HCT116 (cell line): Measurements from ENCODE around the gene UGT1A6. TPM values are rescaled to one million over a fixed set of nuclear protein-coding genes. Genes with fewer than 3 reads are reported as not detected.

Experiments
- ATAC-seq: fragments of 200-7000 bp; cut with Tn5 transposase; 2 replicates; pipeline ENCODE4 v1.9.1; 2020; ENCODE audit warnings: mild to moderate bottlenecking, moderate library complexity
- BruUV-seq: library from RNA; stranded (reverse); fragments of 400-500 nt; replicated peaks from 2 replicates; lab custom pipeline; 2021; lab: Mats Ljungman, UMichigan
- CTCF ChIA-PET: fragments of 300-600 bp; sonication (Branson Sonifier 250); formaldehyde crosslinking; loops from one replicate; lab custom pipeline; 2021; ENCODE audit warnings: antibody characterized with exemption; lab: Charles Lee
- POLR2A ChIA-PET: fragments of 300-600, 350-600 bp; sonication (Branson Sonifier 250); formaldehyde crosslinking; loops from one replicate; lab custom pipeline; 2021; ENCODE audit warnings: antibody characterized with exemption; lab: Charles Lee
- RAD21 ChIA-PET, 2 experiments: fragments of 300-600 bp; sonication (Branson Sonifier 250); formaldehyde crosslinking; loops; one replicate each; lab custom pipeline; 2023; ENCODE audit warnings: low total read pairs in 2 of 2; ENCODE audit not compliant: uncharacterized antibody in 2 of 2, unreplicated experiment in 2 of 2, low non-redundant PET in 1 of 2; lab: Charles Lee
- DNase-seq: peaks from one replicate; pipeline ENCODE4 v3.0.0-alpha.2; 2010; ENCODE audit warnings: low read depth, low spot score
- H2AFZ ChIP-seq: fragments of 200-600 bp; shearing (Covaris generic), sonication (generic); 2 replicates; pipeline ENCODE4 v1.6.1; 2017; ENCODE audit warnings: low read depth, mixed run types, mixed read lengths, antibody characterized with exemption, low read length; ENCODE audit not compliant: poor library complexity, severe bottlenecking
- H3K27ac ChIP-seq: 2 replicates; pipeline ENCODE4 v1.5.1; 2012; ENCODE audit warnings: low read depth, low read length
- H3K27me3 ChIP-seq: fragments of 200-600 bp; sonication (generic); 2 replicates; pipeline ENCODE4 v1.6.1; 2016; ENCODE audit warnings: mixed run types, low read length, mixed read lengths; ENCODE audit not compliant: insufficient read depth
- H3K36me3 ChIP-seq, 2 experiments: fragments of 200-500 bp in 1 of 2; fragments of 200-600 bp in 1 of 2; sonication (Bioruptor generic) in 1 of 2; sonication (generic) in 1 of 2; 2 replicates each; pipeline versions ENCODE4 v1.5.1 to v1.6.1; 2014 to 2016; ENCODE audit warnings: low read length in 2 of 2, inconsistent platforms in 1 of 2, mixed read lengths in 1 of 2, mixed run types in 1 of 2; ENCODE audit not compliant: insufficient read depth in 2 of 2, control insufficient read depth in 1 of 2
- H3K4me1 ChIP-seq, 2 experiments: fragments of 200-600 bp in 1 of 2; sonication (generic) in 1 of 2; 2 replicates each; pipeline versions ENCODE4 v1.5.1 to v1.6.1; 2012 to 2017; ENCODE audit warnings: low read length in 2 of 2, inconsistent platforms in 1 of 2, mild to moderate bottlenecking in 1 of 2, mixed read lengths in 1 of 2, mixed run types in 1 of 2, moderate library complexity in 1 of 2; ENCODE audit not compliant: insufficient read depth in 2 of 2, control insufficient read depth in 1 of 2
- H3K4me2 ChIP-seq: fragments of 200-600 bp; sonication (generic); 2 replicates; pipeline ENCODE4 v1.6.1; 2017; ENCODE audit warnings: mixed run types, low read length, mixed read lengths
- H3K4me3 ChIP-seq, 2 experiments: fragments of 200-600 bp in 1 of 2; sonication (generic) in 1 of 2; replicated peaks in 1 of 2; 2 replicates each; pipeline ENCODE4 v1.5.1; 2011 to 2016; ENCODE audit warnings: low read length in 2 of 2, control low read depth in 1 of 2, low read depth in 1 of 2, mild to moderate bottlenecking in 1 of 2, mixed read lengths in 1 of 2, mixed run types in 1 of 2
- H3K79me2 ChIP-seq: fragments of 200-600 bp; sonication (generic); 2 replicates; pipeline ENCODE4 v1.6.1; 2017; ENCODE audit warnings: mild to moderate bottlenecking, mixed run types, low read length, moderate library complexity, mixed read lengths; ENCODE audit not compliant: insufficient read depth
- H3K9ac ChIP-seq: fragments of 200-600 bp; sonication (generic); 2 replicates; pipeline ENCODE4 v1.6.1; 2016; ENCODE audit warnings: low read length, mixed read lengths
- H3K9me2 ChIP-seq: fragments of 200-600 bp; sonication (generic), shearing (Covaris generic); 2 replicates; pipeline ENCODE4 v1.6.1; 2017; ENCODE audit warnings: mixed run types, mild to moderate bottlenecking, moderate library complexity; ENCODE audit not compliant: insufficient read depth
- H3K9me3 ChIP-seq, 2 experiments: fragments of 200-500 bp in 1 of 2; fragments of 200-600 bp in 1 of 2; sonication (Bioruptor generic) in 1 of 2; sonication (generic) in 1 of 2; 2 replicates each; pipeline ENCODE4 v1.6.1; 2014 to 2017; ENCODE audit warnings: low read length in 2 of 2, mixed read lengths in 2 of 2, inconsistent platforms in 1 of 2, low read depth in 1 of 2, mild to moderate bottlenecking in 1 of 2, mixed run types in 1 of 2, moderate library complexity in 1 of 2; ENCODE audit not compliant: control insufficient read depth in 1 of 2, insufficient read depth in 1 of 2
- H4K20me1 ChIP-seq: fragments of 200-600 bp; sonication (generic), shearing (Covaris generic); 2 replicates; pipeline ENCODE4 v1.6.1; 2017; ENCODE audit warnings: mixed run types, mild to moderate bottlenecking, moderate library complexity; ENCODE audit not compliant: insufficient read depth
- ATF3 ChIP-seq: IDR thresholded peaks from 2 replicates; pipeline ENCODE4 v1.6.1; 2012
- JUND ChIP-seq: IDR thresholded peaks from 2 replicates; pipeline ENCODE4 v1.6.1; 2012
- POLR2A ChIP-seq: IDR thresholded peaks from 2 replicates; pipeline ENCODE4 v1.7.0; 2011; ENCODE audit warnings: borderline replicate concordance; ENCODE audit not compliant: insufficient read depth, insufficient read length; ENCODE audit errors: extremely low read depth
- TCF7L2 ChIP-seq: IDR thresholded peaks from 2 replicates; pipeline ENCODE4 v1.7.0; 2011; ENCODE audit warnings: borderline replicate concordance, inconsistent platforms; ENCODE audit not compliant: insufficient read depth, insufficient read length; ENCODE audit errors: extremely low read depth
- intact Hi-C: fragments of 100-400 bp; cut with micrococcal nuclease; formaldehyde crosslinking; loops from 2 replicates; pipeline ENCODE4 v1.10.0; 2022
- total RNA-seq: library from RNA; stranded (reverse); gene quantifications from one replicate; pipeline ENCODE4 v1.2.1, GENCODE V29; 2021; ENCODE audit not compliant: unreplicated experiment
- TF ChIP-seq, protein P1 (sequence below): IDR thresholded peaks from 2 replicates; pipeline ENCODE4 v1.6.1; 2012; ENCODE audit warnings: low read depth

The UGT1A6 gene
- total RNA-seq, 1 experiment from 2014 or later: not detected

GRCh38 chr2:233754872-233755611, 62.4 kb downstream of the UGT1A6 start (continued):
- no peak for TF ChIP-seq TCF7L2
- TF ChIP-seq ATF3: no peak
- TF ChIP-seq, protein P1, sequence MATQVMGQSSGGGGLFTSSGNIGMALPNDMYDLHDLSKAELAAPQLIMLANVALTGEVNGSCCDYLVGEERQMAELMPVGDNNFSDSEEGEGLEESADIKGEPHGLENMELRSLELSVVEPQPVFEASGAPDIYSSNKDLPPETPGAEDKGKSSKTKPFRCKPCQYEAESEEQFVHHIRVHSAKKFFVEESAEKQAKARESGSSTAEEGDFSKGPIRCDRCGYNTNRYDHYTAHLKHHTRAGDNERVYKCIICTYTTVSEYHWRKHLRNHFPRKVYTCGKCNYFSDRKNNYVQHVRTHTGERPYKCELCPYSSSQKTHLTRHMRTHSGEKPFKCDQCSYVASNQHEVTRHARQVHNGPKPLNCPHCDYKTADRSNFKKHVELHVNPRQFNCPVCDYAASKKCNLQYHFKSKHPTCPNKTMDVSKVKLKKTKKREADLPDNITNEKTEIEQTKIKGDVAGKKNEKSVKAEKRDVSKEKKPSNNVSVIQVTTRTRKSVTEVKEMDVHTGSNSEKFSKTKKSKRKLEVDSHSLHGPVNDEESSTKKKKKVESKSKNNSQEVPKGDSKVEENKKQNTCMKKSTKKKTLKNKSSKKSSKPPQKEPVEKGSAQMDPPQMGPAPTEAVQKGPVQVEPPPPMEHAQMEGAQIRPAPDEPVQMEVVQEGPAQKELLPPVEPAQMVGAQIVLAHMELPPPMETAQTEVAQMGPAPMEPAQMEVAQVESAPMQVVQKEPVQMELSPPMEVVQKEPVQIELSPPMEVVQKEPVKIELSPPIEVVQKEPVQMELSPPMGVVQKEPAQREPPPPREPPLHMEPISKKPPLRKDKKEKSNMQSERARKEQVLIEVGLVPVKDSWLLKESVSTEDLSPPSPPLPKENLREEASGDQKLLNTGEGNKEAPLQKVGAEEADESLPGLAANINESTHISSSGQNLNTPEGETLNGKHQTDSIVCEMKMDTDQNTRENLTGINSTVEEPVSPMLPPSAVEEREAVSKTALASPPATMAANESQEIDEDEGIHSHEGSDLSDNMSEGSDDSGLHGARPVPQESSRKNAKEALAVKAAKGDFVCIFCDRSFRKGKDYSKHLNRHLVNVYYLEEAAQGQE: no peak

DNA sequence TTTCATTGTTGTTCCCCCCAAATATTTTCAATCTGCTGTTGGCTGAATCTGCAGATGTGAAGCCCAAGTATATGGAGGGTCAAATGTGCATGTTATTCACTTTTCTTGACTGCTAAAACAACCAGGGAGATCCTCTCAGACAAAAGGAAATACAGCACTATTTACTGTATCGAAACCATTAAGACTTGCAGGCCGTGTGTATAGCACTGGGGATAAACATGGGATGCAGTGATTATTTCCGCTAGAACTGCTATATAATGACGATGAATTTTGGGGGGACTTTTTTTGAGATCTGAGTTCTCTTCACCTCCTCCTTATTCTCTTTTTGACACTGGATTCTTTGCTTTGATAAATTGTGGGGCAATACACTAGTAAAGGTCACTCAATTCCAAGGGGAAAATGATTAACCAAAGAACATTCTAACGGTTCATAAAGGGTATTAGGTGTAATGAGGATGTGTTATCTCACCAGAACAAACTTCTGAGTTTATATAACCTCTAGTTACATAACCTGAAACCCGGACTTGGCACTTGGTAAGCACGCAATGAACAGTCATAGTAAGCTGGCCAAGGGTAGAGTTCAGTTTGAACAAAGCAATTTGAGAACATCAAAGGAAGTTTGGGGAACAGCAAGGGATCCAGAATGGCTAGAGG, 63.9 kb downstream of the UGT1A6 start:
- Histone ChIP-seq H3K79me2 (no peaks in the 10 kb centered on the region), H3K27me3 (no peaks in the 10 kb centered on the region), H3K9me2 (no peaks in the 10 kb centered on the region), H3K36me3 (no peaks in the 10 kb centered on the region), H3K4me1 (no peaks in the 10 kb centered on the region), H3K9ac (no peak overlapping the region), H3K4me2 (no peak overlapping the region), H3K4me3 (no peak overlapping the region), H3K27ac (no peak overlapping the region), H4K20me1 (no peaks in the 10 kb centered on the region), H3K9me3 (no peaks in the 10 kb centered on the region), H2AFZ (no peak overlapping the region)
- ATAC-seq: no peak
- no peak for DNase-seq
- no TSS peak for BruUV-seq
- TF ChIP-seq JUND (no peak), POLR2A (no peak)
- ChIA-PET POLR2A (no interaction called here), RAD21 (no interaction called here), CTCF (no interaction called here)
- intact Hi-C loops: no loop called here
